A549 (cell line): ENCODE results near the gene PSG6.
"Not testable (repeated sequence)": the region's sequence is repeated elsewhere in the genome, so short reads cannot be mapped to it uniquely, and the experiment has no call there.

Source experiments
- CEBPB ChIP-seq, 2 experiments: fragments of >200 bp in 1 of 2; sonication (Bioruptor Twin) in 1 of 2; formaldehyde crosslinking in 1 of 2; IDR thresholded peaks; 2 replicates each; pipeline ENCODE4 v1.6.1; 2012 to 2016
- EHMT2 ChIP-seq: fragments of 200-600 bp; sonication (generic); IDR thresholded peaks from 2 replicates; pipeline ENCODE4 v1.6.1; 2016; ENCODE audit warnings: antibody characterized with exemption, low read depth, mild to moderate bottlenecking, moderate library complexity
- MAFK ChIP-seq: fragments of 450-650 bp; IDR thresholded peaks from 2 replicates; pipeline ENCODE4 v1.6.1; 2014; ENCODE audit not compliant: partially characterized antibody
- MYC ChIP-seq: IDR thresholded peaks from 2 replicates; pipeline ENCODE4 v1.6.1; 2012; ENCODE audit warnings: mild to moderate bottlenecking, inconsistent platforms, low read length, improper control_type of control experiment, borderline replicate concordance
- POLR2A ChIP-seq: IDR thresholded peaks from 2 replicates; pipeline ENCODE4 v1.6.1; 2012; ENCODE audit warnings: mild to moderate bottlenecking, low read length
- TF ChIP-seq, protein P1 (sequence below): fragments of >200 bp; sonication (Bioruptor Twin); formaldehyde crosslinking; IDR thresholded peaks from 3 replicates; pipeline ENCODE4 v1.5.1; 2016
- TF ChIP-seq, protein P2 (sequence below): fragments of 200-600 bp; sonication (generic); IDR thresholded peaks from 2 replicates; pipeline ENCODE4 v1.6.1; 2016; ENCODE audit warnings: antibody characterized with exemption, mild to moderate bottlenecking, moderate library complexity

DNA sequence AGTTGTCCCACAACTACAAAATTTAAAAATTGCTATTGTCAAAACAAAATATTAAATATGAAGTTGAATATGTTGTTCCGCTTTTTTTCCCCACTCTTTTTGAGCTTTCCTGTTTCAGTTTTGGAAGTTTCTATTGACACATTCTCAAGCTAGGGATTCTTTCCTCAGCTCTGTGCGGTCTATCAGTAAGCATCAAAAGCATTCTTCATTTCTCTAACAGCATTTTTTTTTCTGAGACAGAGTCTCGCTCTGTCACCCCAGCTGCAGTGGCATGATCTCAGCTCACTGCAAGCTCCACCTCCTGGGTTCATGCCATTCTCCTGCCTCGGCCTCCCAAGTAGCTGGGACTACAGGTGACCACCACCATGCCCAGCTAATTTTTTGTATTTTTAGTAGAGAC lies 4.8 kb downstream of the PSG6 start:
- TF ChIP-seq EHMT2; MYC; MAFK; POLR2A; CEBPB (IDR thresholded peaks at IDR 0.05): not testable (repeated sequence)
- TF ChIP-seq, protein P1, sequence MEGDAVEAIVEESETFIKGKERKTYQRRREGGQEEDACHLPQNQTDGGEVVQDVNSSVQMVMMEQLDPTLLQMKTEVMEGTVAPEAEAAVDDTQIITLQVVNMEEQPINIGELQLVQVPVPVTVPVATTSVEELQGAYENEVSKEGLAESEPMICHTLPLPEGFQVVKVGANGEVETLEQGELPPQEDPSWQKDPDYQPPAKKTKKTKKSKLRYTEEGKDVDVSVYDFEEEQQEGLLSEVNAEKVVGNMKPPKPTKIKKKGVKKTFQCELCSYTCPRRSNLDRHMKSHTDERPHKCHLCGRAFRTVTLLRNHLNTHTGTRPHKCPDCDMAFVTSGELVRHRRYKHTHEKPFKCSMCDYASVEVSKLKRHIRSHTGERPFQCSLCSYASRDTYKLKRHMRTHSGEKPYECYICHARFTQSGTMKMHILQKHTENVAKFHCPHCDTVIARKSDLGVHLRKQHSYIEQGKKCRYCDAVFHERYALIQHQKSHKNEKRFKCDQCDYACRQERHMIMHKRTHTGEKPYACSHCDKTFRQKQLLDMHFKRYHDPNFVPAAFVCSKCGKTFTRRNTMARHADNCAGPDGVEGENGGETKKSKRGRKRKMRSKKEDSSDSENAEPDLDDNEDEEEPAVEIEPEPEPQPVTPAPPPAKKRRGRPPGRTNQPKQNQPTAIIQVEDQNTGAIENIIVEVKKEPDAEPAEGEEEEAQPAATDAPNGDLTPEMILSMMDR: not testable (repeated sequence)
- TF ChIP-seq, protein P2, sequence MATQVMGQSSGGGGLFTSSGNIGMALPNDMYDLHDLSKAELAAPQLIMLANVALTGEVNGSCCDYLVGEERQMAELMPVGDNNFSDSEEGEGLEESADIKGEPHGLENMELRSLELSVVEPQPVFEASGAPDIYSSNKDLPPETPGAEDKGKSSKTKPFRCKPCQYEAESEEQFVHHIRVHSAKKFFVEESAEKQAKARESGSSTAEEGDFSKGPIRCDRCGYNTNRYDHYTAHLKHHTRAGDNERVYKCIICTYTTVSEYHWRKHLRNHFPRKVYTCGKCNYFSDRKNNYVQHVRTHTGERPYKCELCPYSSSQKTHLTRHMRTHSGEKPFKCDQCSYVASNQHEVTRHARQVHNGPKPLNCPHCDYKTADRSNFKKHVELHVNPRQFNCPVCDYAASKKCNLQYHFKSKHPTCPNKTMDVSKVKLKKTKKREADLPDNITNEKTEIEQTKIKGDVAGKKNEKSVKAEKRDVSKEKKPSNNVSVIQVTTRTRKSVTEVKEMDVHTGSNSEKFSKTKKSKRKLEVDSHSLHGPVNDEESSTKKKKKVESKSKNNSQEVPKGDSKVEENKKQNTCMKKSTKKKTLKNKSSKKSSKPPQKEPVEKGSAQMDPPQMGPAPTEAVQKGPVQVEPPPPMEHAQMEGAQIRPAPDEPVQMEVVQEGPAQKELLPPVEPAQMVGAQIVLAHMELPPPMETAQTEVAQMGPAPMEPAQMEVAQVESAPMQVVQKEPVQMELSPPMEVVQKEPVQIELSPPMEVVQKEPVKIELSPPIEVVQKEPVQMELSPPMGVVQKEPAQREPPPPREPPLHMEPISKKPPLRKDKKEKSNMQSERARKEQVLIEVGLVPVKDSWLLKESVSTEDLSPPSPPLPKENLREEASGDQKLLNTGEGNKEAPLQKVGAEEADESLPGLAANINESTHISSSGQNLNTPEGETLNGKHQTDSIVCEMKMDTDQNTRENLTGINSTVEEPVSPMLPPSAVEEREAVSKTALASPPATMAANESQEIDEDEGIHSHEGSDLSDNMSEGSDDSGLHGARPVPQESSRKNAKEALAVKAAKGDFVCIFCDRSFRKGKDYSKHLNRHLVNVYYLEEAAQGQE: not testable (repeated sequence)
